ENCODE measurements around the gene RPL31. TPM values are rescaled to one million over a fixed set of nuclear protein-coding genes. Genes with fewer than 3 reads are reported as not detected.

RPL31 gene
- total RNA-seq, 1 experiment from 2014 or later, result 682 TPM

DNA sequence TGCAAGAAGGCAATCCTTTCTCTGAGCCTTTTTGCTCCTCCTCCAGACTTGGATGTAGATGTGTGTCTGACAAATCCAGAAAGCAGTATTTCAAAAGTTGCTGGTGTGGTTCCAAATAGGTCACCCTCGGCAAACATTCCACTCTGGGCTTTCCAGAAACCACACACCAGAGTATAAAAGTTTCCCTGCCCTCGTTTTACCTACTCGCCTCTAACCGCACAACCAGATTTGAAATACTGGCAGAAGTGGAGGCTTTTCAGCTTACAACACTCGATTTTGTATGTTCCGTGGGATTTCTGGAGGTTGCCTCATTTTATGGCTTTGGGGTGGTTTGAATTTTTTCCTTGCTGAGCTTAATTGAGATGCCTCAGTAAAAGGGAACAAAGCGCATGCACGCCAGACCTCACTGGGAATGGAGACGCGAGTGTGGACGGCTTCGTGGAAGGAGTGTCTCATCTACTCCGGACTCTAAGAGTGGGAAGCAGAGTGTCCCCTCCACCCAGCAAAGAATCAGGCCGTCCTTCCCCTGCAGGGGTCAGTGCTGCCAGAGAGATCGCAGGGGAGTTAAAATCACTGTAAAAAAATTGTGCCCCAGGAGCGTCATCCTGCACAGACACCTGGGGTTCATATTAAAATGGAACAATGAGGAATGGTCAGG is 44.0 kb upstream of the RPL31 start:
- no peak overlapping the region for H3K4me3 ChIP-seq (ENCODE audit: low read depth in 2 of 2, low read length in 2 of 2)
- in situ Hi-C loops (cut with HindIII; ENCODE audit: low pct_unique_long_range_greater_than_20kb, low sequenced_read_pairs), result no loop called here
- intact Hi-C loops (cut with micrococcal nuclease; ENCODE audit: unreplicated experiment), result no loop called here
- POLR2A ChIA-PET, result no interaction called here
- H3K27me3 ChIP-seq (ENCODE audit: control insufficient read depth, insufficient read depth, low read length), result no peaks in the 10 kb centered on the region
- TF ChIP-seq POLR2AphosphoS5 (IDR thresholded peaks at IDR 0.05; ENCODE audit: low read depth, low read length) (no peak), TCF7L2 (IDR thresholded peaks at IDR 0.05; ENCODE audit: low read depth, low read length) (no peak), SIN3A (IDR thresholded peaks at IDR 0.05; ENCODE audit: borderline replicate concordance, insufficient read depth, low read depth, low read length) (no peak)
- TF ChIP-seq, protein P1, sequence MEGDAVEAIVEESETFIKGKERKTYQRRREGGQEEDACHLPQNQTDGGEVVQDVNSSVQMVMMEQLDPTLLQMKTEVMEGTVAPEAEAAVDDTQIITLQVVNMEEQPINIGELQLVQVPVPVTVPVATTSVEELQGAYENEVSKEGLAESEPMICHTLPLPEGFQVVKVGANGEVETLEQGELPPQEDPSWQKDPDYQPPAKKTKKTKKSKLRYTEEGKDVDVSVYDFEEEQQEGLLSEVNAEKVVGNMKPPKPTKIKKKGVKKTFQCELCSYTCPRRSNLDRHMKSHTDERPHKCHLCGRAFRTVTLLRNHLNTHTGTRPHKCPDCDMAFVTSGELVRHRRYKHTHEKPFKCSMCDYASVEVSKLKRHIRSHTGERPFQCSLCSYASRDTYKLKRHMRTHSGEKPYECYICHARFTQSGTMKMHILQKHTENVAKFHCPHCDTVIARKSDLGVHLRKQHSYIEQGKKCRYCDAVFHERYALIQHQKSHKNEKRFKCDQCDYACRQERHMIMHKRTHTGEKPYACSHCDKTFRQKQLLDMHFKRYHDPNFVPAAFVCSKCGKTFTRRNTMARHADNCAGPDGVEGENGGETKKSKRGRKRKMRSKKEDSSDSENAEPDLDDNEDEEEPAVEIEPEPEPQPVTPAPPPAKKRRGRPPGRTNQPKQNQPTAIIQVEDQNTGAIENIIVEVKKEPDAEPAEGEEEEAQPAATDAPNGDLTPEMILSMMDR (IDR thresholded peaks at IDR 0.05), result no peak
- TF ChIP-seq, protein P2, sequence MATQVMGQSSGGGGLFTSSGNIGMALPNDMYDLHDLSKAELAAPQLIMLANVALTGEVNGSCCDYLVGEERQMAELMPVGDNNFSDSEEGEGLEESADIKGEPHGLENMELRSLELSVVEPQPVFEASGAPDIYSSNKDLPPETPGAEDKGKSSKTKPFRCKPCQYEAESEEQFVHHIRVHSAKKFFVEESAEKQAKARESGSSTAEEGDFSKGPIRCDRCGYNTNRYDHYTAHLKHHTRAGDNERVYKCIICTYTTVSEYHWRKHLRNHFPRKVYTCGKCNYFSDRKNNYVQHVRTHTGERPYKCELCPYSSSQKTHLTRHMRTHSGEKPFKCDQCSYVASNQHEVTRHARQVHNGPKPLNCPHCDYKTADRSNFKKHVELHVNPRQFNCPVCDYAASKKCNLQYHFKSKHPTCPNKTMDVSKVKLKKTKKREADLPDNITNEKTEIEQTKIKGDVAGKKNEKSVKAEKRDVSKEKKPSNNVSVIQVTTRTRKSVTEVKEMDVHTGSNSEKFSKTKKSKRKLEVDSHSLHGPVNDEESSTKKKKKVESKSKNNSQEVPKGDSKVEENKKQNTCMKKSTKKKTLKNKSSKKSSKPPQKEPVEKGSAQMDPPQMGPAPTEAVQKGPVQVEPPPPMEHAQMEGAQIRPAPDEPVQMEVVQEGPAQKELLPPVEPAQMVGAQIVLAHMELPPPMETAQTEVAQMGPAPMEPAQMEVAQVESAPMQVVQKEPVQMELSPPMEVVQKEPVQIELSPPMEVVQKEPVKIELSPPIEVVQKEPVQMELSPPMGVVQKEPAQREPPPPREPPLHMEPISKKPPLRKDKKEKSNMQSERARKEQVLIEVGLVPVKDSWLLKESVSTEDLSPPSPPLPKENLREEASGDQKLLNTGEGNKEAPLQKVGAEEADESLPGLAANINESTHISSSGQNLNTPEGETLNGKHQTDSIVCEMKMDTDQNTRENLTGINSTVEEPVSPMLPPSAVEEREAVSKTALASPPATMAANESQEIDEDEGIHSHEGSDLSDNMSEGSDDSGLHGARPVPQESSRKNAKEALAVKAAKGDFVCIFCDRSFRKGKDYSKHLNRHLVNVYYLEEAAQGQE (IDR thresholded peaks at IDR 0.05; ENCODE audit: insufficient read depth in 1 of 2, low read depth in 2 of 2, low read length in 1 of 2), result no peak
- no peaks in the 10 kb centered on the region for H3K4me1 ChIP-seq (ENCODE audit: control insufficient read depth, insufficient read depth, low read length)
- no peaks in the 10 kb centered on the region for H3K9me3 ChIP-seq (ENCODE audit: control insufficient read depth, insufficient read depth, low read depth, low read length)
- BruUV-seq (replicated peaks), result no TSS peak
- DNase-seq (ENCODE audit: low read depth, low spot score) (no peak), ATAC-seq (no peak)
- no peaks in the 10 kb centered on the region for H3K36me3 ChIP-seq (ENCODE audit: control insufficient read depth, insufficient read depth, low read length)
- H3K27ac ChIP-seq (ENCODE audit: low read length), result no peak overlapping the region
- CTCF ChIA-PET, result no interaction called here

DNA sequence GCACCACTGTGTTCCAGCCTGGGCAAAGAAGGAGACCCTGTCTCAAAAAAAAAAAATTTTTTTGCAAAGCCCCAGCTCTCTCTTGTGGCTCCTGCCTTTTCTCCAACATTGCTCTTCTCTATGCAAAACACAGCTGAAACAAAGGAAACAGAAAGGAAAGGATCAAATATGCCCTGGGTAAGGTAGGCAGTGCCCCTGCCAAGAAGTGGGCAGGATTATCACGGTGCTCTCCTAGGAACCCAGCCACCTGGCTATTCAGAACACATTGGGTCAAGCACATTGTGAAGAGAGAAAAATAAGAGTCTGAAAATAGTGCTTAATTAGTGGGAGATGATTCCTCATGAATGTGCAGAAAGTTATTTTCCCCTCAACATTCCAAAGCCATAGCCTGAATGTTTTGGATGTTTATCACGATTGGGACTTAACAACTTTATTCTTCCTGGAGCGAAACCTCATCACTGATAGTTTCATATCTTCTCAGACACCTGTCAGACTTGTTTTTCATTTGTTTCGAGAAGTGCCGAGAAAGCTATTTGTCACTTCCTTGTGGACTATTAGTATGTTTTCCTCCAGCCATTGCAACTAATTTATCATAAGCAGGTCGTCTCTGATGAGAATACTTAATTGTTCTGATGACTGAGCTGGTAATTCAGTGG is 42.7 kb upstream of the RPL31 start:
- in situ Hi-C loops (cut with HindIII; ENCODE audit: low pct_unique_long_range_greater_than_20kb, low sequenced_read_pairs) (no loop called here), intact Hi-C loops (cut with micrococcal nuclease; ENCODE audit: unreplicated experiment) (no loop called here)
- CTCF ChIA-PET, result no interaction called here
- DNase-seq (ENCODE audit: low read depth, low spot score) (no peak), ATAC-seq (no peak)
- Histone ChIP-seq H3K36me3 (ENCODE audit: control insufficient read depth, insufficient read depth, low read length) (no peaks in the 10 kb centered on the region), H3K27ac (ENCODE audit: low read length) (no peak overlapping the region), H3K4me1 (ENCODE audit: control insufficient read depth, insufficient read depth, low read length) (no peaks in the 10 kb centered on the region), H3K4me3 (ENCODE audit: low read depth in 2 of 2, low read length in 2 of 2) (no peak overlapping the region), H3K27me3 (ENCODE audit: control insufficient read depth, insufficient read depth, low read length) (no peaks in the 10 kb centered on the region), H3K9me3 (ENCODE audit: control insufficient read depth, insufficient read depth, low read depth, low read length) (no peaks in the 10 kb centered on the region)
- POLR2A ChIA-PET, result no interaction called here
- TF ChIP-seq TCF7L2 (IDR thresholded peaks at IDR 0.05; ENCODE audit: low read depth, low read length), result no peak
- TF ChIP-seq POLR2AphosphoS5 (IDR thresholded peaks at IDR 0.05; ENCODE audit: low read depth, low read length), result no peak
- no peak for TF ChIP-seq SIN3A (IDR thresholded peaks at IDR 0.05; ENCODE audit: borderline replicate concordance, insufficient read depth, low read depth, low read length)
- TF ChIP-seq, protein P2 (IDR thresholded peaks at IDR 0.05; ENCODE audit: insufficient read depth in 1 of 2, low read depth in 2 of 2, low read length in 1 of 2), result no peak
- TF ChIP-seq, protein P1 (IDR thresholded peaks at IDR 0.05), result no peak
- BruUV-seq (replicated peaks), result no TSS peak

Data from Panc1 (cell line).